ENCODE measurements around the gene IMPA2.
A peak's percentile ranks its signal among the peaks of the same experiment; 100 is the strongest.
"Not testable (repeated sequence)": the region's sequence is repeated elsewhere in the genome, so short reads cannot be mapped to it uniquely, and the experiment has no call there.

Gene IMPA2

GRCh38 chr18:12049978-12050811 is 68.9 kb downstream of the IMPA2 start:
- DNase-seq (ENCODE audit: low spot score) = peak; percentile 66

- no peak for DNase-seq (ENCODE audit: low spot score)
Observed at GRCh38 chr18:12052866-12053265, 71.6 kb downstream of the IMPA2 start.

GRCh38 chr18:12053289-12053688 is 72.0 kb downstream of the IMPA2 start:
- peak; percentile 55 for DNase-seq (ENCODE audit: low spot score)

- no peak for DNase-seq (ENCODE audit: low spot score)
Observed at GRCh38 chr18:12056034-12056883, 75.0 kb downstream of the IMPA2 start.

- no peak for DNase-seq (ENCODE audit: low spot score)
Observed at GRCh38 chr18:12056884-12057402, 75.6 kb downstream of the IMPA2 start.

GRCh38 chr18:12057419-12058039 is 76.2 kb downstream of the IMPA2 start:
- DNase-seq (ENCODE audit: low spot score) = no peak

- peak; percentile 20 for DNase-seq (ENCODE audit: low spot score)
Observed at GRCh38 chr18:12059334-12060181, 78.3 kb downstream of the IMPA2 start.

- DNase-seq (ENCODE audit: low spot score) = no peak
Observed at GRCh38 chr18:12060182-12060870, 79.0 kb downstream of the IMPA2 start.

GRCh38 chr18:12061685-12062084 is 80.4 kb downstream of the IMPA2 start:
- DNase-seq (ENCODE audit: low spot score) = no peak

GRCh38 chr18:12062974-12063373 is 81.7 kb downstream of the IMPA2 start:
- no peak for DNase-seq (ENCODE audit: low spot score)

- no peak for DNase-seq (ENCODE audit: low spot score)
Observed at GRCh38 chr18:12064086-12064763, 82.9 kb downstream of the IMPA2 start.

GRCh38 chr18:12065397-12065796 is 84.1 kb downstream of the IMPA2 start:
- no peak for DNase-seq (ENCODE audit: low spot score)

GRCh38 chr18:12066910-12067511 is 85.7 kb downstream of the IMPA2 start:
- no peak for DNase-seq (ENCODE audit: low spot score)

GRCh38 chr18:12067671-12068070 is 86.4 kb downstream of the IMPA2 start:
- DNase-seq (ENCODE audit: low spot score) = no peak

- DNase-seq (ENCODE audit: low spot score) = not testable (repeated sequence)
Observed at GRCh38 chr18:12068316-12068949, 87.1 kb downstream of the IMPA2 start.

GRCh38 chr18:12068950-12069320 is 87.6 kb downstream of the IMPA2 start:
- DNase-seq (ENCODE audit: low spot score) = no peak

- DNase-seq (ENCODE audit: low spot score) = not testable (repeated sequence)
Observed at GRCh38 chr18:12071066-12071465, 89.8 kb downstream of the IMPA2 start.

- no peak for DNase-seq (ENCODE audit: low spot score)
Observed at GRCh38 chr18:12072996-12073395, 91.7 kb downstream of the IMPA2 start.

- no peak for DNase-seq (ENCODE audit: low spot score)
Observed at GRCh38 chr18:12074736-12075135, 93.4 kb downstream of the IMPA2 start.

Data from NAMALWA (cell line).